Liver (tissue), 9 donors: ENCODE data around the gene SIRT7. TPM values are rescaled to one million over a fixed set of nuclear protein-coding genes. Genes with fewer than 3 reads are reported as not detected.

Experiments
- DNase-seq: peaks from one replicate; pipeline ENCODE4 v3.0.0-alpha.2; 2017; ENCODE audit warnings: low spot score
- H3K27ac ChIP-seq, 2 donors: one replicate each; pipeline ENCODE4 v1.7.0; 2013; ENCODE audit warnings: inconsistent platforms in 2 of 2, low read length in 2 of 2, control low read depth in 1 of 2, low read depth in 1 of 2, mild to moderate bottlenecking in 1 of 2
- H3K27me3 ChIP-seq, 4 donors: one replicate each; pipeline versions ENCODE4 v1.6.1 to v1.7.0; 2013; ENCODE audit warnings: low read length in 3 of 4, inconsistent platforms in 1 of 4, mild to moderate bottlenecking in 1 of 4, moderate library complexity in 1 of 4; ENCODE audit not compliant: control insufficient read depth in 4 of 4, insufficient read depth in 4 of 4
- H3K36me3 ChIP-seq, 4 donors: one replicate each; pipeline versions ENCODE4 v1.6.1 to v1.7.0; 2013; ENCODE audit warnings: low read length in 3 of 4, mild to moderate bottlenecking in 3 of 4, low read depth in 1 of 4, moderate library complexity in 1 of 4; ENCODE audit not compliant: control insufficient read depth in 4 of 4, insufficient read depth in 3 of 4
- H3K4me1 ChIP-seq, 4 donors: one replicate each; pipeline versions ENCODE4 v1.6.1 to v1.7.0; 2013; ENCODE audit warnings: low read length in 3 of 4, mild to moderate bottlenecking in 3 of 4, moderate library complexity in 1 of 4; ENCODE audit not compliant: control insufficient read depth in 4 of 4, insufficient read depth in 4 of 4
- H3K4me3 ChIP-seq, 3 donors: one replicate each; pipeline versions ENCODE4 v1.6.1 to v1.7.0; 2013; ENCODE audit warnings: low read length in 3 of 3, control low read depth in 1 of 3, low read depth in 1 of 3, mild to moderate bottlenecking in 1 of 3
- H3K9ac ChIP-seq, 2 donors: one replicate each; pipeline ENCODE4 v1.7.0; 2013; ENCODE audit warnings: low read length in 2 of 2, mild to moderate bottlenecking in 2 of 2, moderate library complexity in 2 of 2, control low read depth in 1 of 2, low read depth in 1 of 2
- H3K9me3 ChIP-seq, 4 donors: one replicate each; pipeline versions ENCODE4 v1.6.1 to v1.7.0; 2013; ENCODE audit warnings: low read length in 3 of 4; ENCODE audit not compliant: control insufficient read depth in 4 of 4
- CTCF ChIP-seq: fragments of 150-350 bp; IDR thresholded peaks from 2 replicates; pipeline ENCODE4 v1.5.1; 2017; ENCODE audit warnings: improper control_type of control experiment, low read depth, low read length; ENCODE audit not compliant: missing input control
- EGR1 ChIP-seq, 2 donors: IDR thresholded peaks; 2 replicates each; pipeline ENCODE4 v1.6.1; 2016 to 2018; ENCODE audit warnings: antibody characterized with exemption in 2 of 2, low read depth in 2 of 2
- FOXA1 ChIP-seq: IDR thresholded peaks from 2 replicates; pipeline ENCODE4 v1.6.1; 2016; ENCODE audit warnings: antibody characterized with exemption
- FOXA2 ChIP-seq: IDR thresholded peaks from 2 replicates; pipeline ENCODE4 v1.6.1; 2016; ENCODE audit warnings: antibody characterized with exemption
- JUND ChIP-seq, 2 donors: IDR thresholded peaks; 2 replicates each; pipeline ENCODE4 v1.6.1; 2016; ENCODE audit warnings: antibody characterized with exemption in 2 of 2
- RXRA ChIP-seq, 2 donors: IDR thresholded peaks; 2 replicates each; pipeline ENCODE4 v1.6.1; 2017 to 2018; ENCODE audit warnings: antibody characterized with exemption in 2 of 2, mild to moderate bottlenecking in 1 of 2
- SP1 ChIP-seq: IDR thresholded peaks from 2 replicates; pipeline ENCODE4 v1.6.1; 2018; ENCODE audit warnings: antibody characterized with exemption, mild to moderate bottlenecking
- TAF1 ChIP-seq: conservative IDR thresholded peaks from 2 replicates; pipeline ENCODE4 v1.6.1; 2016; ENCODE audit warnings: antibody characterized with exemption, mild to moderate bottlenecking
- YY1 ChIP-seq: IDR thresholded peaks from 2 replicates; pipeline ENCODE4 v1.6.1; 2016; ENCODE audit warnings: antibody characterized with exemption, mild to moderate bottlenecking
- WGBS: extraction: QIAGEN DNeasy Blood & Tissue Kit; methylation state at CpG from one replicate; pipeline ENCODE4 v1.1.7; 2013; 5-methylcytosine and 5-hydroxymethylcytosine counted together
- polyA plus RNA-seq, 2 donors: library from polyadenylated mRNA; stranded (reverse) in 1 of 2; unstranded in 1 of 2; fragments of 200-250 nt in 1 of 2; fragments of >200 nt in 1 of 2; fragmentation: Nextera tagmentation in 1 of 2; extraction: Ambion mirVana in 1 of 2; gene quantifications; one replicate each; pipeline versions ENCODE4 v1.2.1 to v1.2.3, GENCODE V29; 2013 to 2015
- total RNA-seq, 2 donors: library from RNA; depleted of rRNA; stranded (reverse); fragments of >200 nt; gene quantifications; one replicate each; pipeline ENCODE4 v1.2.3, GENCODE V29; 2014
- TF ChIP-seq, protein P1 (sequence below): IDR thresholded peaks from 2 replicates; pipeline ENCODE4 v1.6.1; 2016; ENCODE audit warnings: antibody characterized with exemption
- TF ChIP-seq, protein P2 (sequence below): IDR thresholded peaks from 2 replicates; pipeline ENCODE4 v1.6.1; 2016; ENCODE audit warnings: antibody characterized with exemption
- TF ChIP-seq, protein P3 (sequence below): IDR thresholded peaks from 2 replicates; pipeline ENCODE4 v1.6.1; 2016; ENCODE audit warnings: antibody characterized with exemption, mild to moderate bottlenecking
- donor health status: healthy.
- donor health status: healthy.
- donor health status: healthy.
- donor health status: healthy.
- donor health status: healthy.

Gene SIRT7
- total and polyA plus RNA-seq, 4 donors, result 7.1 to 16.5 (median 11.5) TPM

- TF ChIP-seq CTCF (no peak), EGR1 (IDR thresholded peaks at IDR 0.05; ENCODE audit: low read depth in 2 of 2) (no peak), FOXA1 (no peak), YY1 (no peak), FOXA2 (no peak), RXRA (IDR thresholded peaks at IDR 0.05) (no peak)
- TF ChIP-seq, protein P1, sequence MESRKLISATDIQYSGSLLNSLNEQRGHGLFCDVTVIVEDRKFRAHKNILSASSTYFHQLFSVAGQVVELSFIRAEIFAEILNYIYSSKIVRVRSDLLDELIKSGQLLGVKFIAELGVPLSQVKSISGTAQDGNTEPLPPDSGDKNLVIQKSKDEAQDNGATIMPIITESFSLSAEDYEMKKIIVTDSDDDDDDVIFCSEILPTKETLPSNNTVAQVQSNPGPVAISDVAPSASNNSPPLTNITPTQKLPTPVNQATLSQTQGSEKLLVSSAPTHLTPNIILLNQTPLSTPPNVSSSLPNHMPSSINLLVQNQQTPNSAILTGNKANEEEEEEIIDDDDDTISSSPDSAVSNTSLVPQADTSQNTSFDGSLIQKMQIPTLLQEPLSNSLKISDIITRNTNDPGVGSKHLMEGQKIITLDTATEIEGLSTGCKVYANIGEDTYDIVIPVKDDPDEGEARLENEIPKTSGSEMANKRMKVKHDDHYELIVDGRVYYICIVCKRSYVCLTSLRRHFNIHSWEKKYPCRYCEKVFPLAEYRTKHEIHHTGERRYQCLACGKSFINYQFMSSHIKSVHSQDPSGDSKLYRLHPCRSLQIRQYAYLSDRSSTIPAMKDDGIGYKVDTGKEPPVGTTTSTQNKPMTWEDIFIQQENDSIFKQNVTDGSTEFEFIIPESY, result no peak
- H3K4me1 ChIP-seq, result no peaks in the 10 kb centered on the region
- no peak for DNase-seq
- H3K27me3 ChIP-seq, result no peaks in the 10 kb centered on the region
- 67% methylated on average over 13 of the region's 13 CpGs for WGBS
- H3K27ac ChIP-seq, result no peak overlapping the region
- H3K9me3 ChIP-seq, result no peaks in the 10 kb centered on the region
- no peaks in the 10 kb centered on the region for H3K36me3 ChIP-seq
- H3K9ac ChIP-seq, result no peak overlapping the region
- H3K4me3 ChIP-seq, result no peak overlapping the region
Observed at GRCh38 chr17:81951785-81952684, 34.1 kb upstream of the SIRT7 start.

GRCh38 chr17:81950501-81950900 lies 32.5 kb upstream of the SIRT7 start:
- no peak for DNase-seq
- no peaks in the 10 kb centered on the region for H3K27me3 ChIP-seq
- no peak overlapping the region for H3K4me3 ChIP-seq
- no peak overlapping the region for H3K9ac ChIP-seq
- no peak overlapping the region for H3K27ac ChIP-seq
- no peaks in the 10 kb centered on the region for H3K9me3 ChIP-seq
- H3K4me1 ChIP-seq, result no peaks in the 10 kb centered on the region
- WGBS, result 85% methylated on average over 15 of the region's 15 CpGs
- H3K36me3 ChIP-seq, result no peaks in the 10 kb centered on the region
- no peak for TF ChIP-seq YY1
- TF ChIP-seq, protein P1, result no peak
- no peak for TF ChIP-seq FOXA1
- no peak for TF ChIP-seq CTCF
- no peak for TF ChIP-seq SP1
- TF ChIP-seq, protein P2, sequence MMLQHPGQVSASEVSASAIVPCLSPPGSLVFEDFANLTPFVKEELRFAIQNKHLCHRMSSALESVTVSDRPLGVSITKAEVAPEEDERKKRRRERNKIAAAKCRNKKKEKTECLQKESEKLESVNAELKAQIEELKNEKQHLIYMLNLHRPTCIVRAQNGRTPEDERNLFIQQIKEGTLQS, result no peak
- TF ChIP-seq, protein P3, sequence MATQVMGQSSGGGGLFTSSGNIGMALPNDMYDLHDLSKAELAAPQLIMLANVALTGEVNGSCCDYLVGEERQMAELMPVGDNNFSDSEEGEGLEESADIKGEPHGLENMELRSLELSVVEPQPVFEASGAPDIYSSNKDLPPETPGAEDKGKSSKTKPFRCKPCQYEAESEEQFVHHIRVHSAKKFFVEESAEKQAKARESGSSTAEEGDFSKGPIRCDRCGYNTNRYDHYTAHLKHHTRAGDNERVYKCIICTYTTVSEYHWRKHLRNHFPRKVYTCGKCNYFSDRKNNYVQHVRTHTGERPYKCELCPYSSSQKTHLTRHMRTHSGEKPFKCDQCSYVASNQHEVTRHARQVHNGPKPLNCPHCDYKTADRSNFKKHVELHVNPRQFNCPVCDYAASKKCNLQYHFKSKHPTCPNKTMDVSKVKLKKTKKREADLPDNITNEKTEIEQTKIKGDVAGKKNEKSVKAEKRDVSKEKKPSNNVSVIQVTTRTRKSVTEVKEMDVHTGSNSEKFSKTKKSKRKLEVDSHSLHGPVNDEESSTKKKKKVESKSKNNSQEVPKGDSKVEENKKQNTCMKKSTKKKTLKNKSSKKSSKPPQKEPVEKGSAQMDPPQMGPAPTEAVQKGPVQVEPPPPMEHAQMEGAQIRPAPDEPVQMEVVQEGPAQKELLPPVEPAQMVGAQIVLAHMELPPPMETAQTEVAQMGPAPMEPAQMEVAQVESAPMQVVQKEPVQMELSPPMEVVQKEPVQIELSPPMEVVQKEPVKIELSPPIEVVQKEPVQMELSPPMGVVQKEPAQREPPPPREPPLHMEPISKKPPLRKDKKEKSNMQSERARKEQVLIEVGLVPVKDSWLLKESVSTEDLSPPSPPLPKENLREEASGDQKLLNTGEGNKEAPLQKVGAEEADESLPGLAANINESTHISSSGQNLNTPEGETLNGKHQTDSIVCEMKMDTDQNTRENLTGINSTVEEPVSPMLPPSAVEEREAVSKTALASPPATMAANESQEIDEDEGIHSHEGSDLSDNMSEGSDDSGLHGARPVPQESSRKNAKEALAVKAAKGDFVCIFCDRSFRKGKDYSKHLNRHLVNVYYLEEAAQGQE, result no peak
- no peak for TF ChIP-seq TAF1
- no peak for TF ChIP-seq JUND (IDR thresholded peaks at IDR 0.05)
